SK-N-SH (cell line): Measurements from ENCODE around the gene FAM168A. TPM values are rescaled to one million over a fixed set of nuclear protein-coding genes. Genes with fewer than 3 reads are reported as not detected.

Source experiments
- CTCF ChIA-PET: fragments of 300-600, 350-600 bp; formaldehyde crosslinking; extraction: SDS; loops from one replicate; lab custom pipeline; 2021; lab: Yijun Ruan, JAX
- POLR2A ChIA-PET: fragments of 350-600 bp; sonication (Branson Sonifier 250); formaldehyde crosslinking; extraction: SDS; loops from one replicate; lab custom pipeline; 2020; ENCODE audit warnings: antibody characterized with exemption, inconsistent platforms; lab: Yijun Ruan, JAX
- DNase-seq: peaks from one replicate; pipeline ENCODE4 v3.0.0; 2012
- H2AFZ ChIP-seq: fragments of 200-600 bp; sonication (generic); 2 replicates; pipeline ENCODE4 v1.8.1; 2016; ENCODE audit warnings: antibody characterized with exemption, mild to moderate bottlenecking, low read depth
- H3F3A ChIP-seq: fragments of 200-600 bp; sonication (generic); replicated peaks from 2 replicates; pipeline ENCODE3; 2016; ENCODE audit warnings: antibody characterized with exemption, mild to moderate bottlenecking; ENCODE audit not compliant: insufficient read depth
- H3K27ac ChIP-seq, 2 experiments: fragments of 200-500 bp in 1 of 2; fragments of 200-600 bp in 1 of 2; sonication (Bioruptor generic) in 1 of 2; sonication (generic), shearing (Covaris generic) in 1 of 2; 2 replicates each; pipeline versions ENCODE4 v1.5.1 to v1.6.1; 2014 to 2016; ENCODE audit warnings: low read depth in 2 of 2, inconsistent platforms in 1 of 2, low read length in 1 of 2, mild to moderate bottlenecking in 1 of 2, mixed read lengths in 1 of 2
- H3K27me3 ChIP-seq: fragments of 200-600 bp; sonication (generic), shearing (Covaris generic); 2 replicates; pipeline ENCODE4 v1.6.1; 2016; ENCODE audit warnings: mixed run types; ENCODE audit not compliant: insufficient read depth
- H3K36me3 ChIP-seq, 2 experiments: fragments of 200-500 bp in 1 of 2; fragments of 200-600 bp in 1 of 2; sonication (Bioruptor generic) in 1 of 2; sonication (generic) in 1 of 2; replicated peaks in 1 of 2; 2 replicates each; pipeline versions ENCODE3 to v1.5.1; 2014 to 2016; ENCODE audit warnings: low read length in 1 of 2, mild to moderate bottlenecking in 1 of 2; ENCODE audit not compliant: insufficient read depth in 2 of 2, control insufficient read depth in 1 of 2
- H3K4me1 ChIP-seq, 2 experiments: fragments of 200-500 bp in 1 of 2; fragments of 200-600 bp in 1 of 2; sonication (Bioruptor generic) in 1 of 2; sonication (generic), shearing (Covaris generic) in 1 of 2; 2 replicates each; pipeline versions ENCODE4 v1.5.1 to v1.6.1; 2014 to 2016; ENCODE audit warnings: low read depth in 1 of 2, low read length in 1 of 2, mixed run types in 1 of 2; ENCODE audit not compliant: insufficient read depth in 2 of 2, control insufficient read depth in 1 of 2
- H3K4me2 ChIP-seq: fragments of 200-600 bp; sonication (generic), shearing (Covaris generic); 2 replicates; pipeline ENCODE4 v1.6.1; 2017; ENCODE audit warnings: mixed run types
- H3K4me3 ChIP-seq, 2 experiments: fragments of 200-500 bp in 1 of 2; fragments of 200-600 bp in 1 of 2; sonication (Bioruptor generic) in 1 of 2; sonication (generic), shearing (Covaris generic) in 1 of 2; 2 replicates each; pipeline versions ENCODE4 v1.5.1 to v1.8.1; 2014 to 2016; ENCODE audit warnings: low read depth in 2 of 2, inconsistent platforms in 1 of 2, low read length in 1 of 2, mild to moderate bottlenecking in 1 of 2, mixed read lengths in 1 of 2, moderate library complexity in 1 of 2
- H3K79me2 ChIP-seq: fragments of 200-600 bp; sonication (generic); 2 replicates; pipeline ENCODE4 v1.8.1; 2017; ENCODE audit warnings: mild to moderate bottlenecking; ENCODE audit not compliant: insufficient read depth
- H3K9ac ChIP-seq: fragments of 200-600 bp; sonication (generic); 2 replicates; pipeline ENCODE4 v1.6.1; 2017; ENCODE audit warnings: mixed run types
- H3K9me2 ChIP-seq: fragments of 200-600 bp; sonication (generic); 2 replicates; pipeline ENCODE4 v1.6.1; 2017; ENCODE audit warnings: mixed run types
- H3K9me3 ChIP-seq: fragments of 200-600 bp; sonication (generic); 2 replicates; pipeline ENCODE4 v1.6.1; 2017; ENCODE audit warnings: mixed run types, mild to moderate bottlenecking, moderate library complexity
- H4K20me1 ChIP-seq: fragments of 200-600 bp; sonication (generic); 2 replicates; pipeline ENCODE4 v1.6.1; 2017; ENCODE audit warnings: mild to moderate bottlenecking, mixed run types; ENCODE audit not compliant: insufficient read depth
- CHD2 ChIP-seq: fragments of 150-350 bp; IDR thresholded peaks from 2 replicates; pipeline ENCODE4 v1.6.1; 2018; ENCODE audit warnings: low read length; ENCODE audit not compliant: partially characterized antibody
- EZH2phosphoT487 ChIP-seq: fragments of 200-600 bp; sonication (generic); IDR thresholded peaks from 2 replicates; pipeline ENCODE4 v1.6.1; 2017; ENCODE audit warnings: low read depth, mixed run types, mild to moderate bottlenecking, antibody characterized with exemption, moderate library complexity, borderline replicate concordance
- GATA2 ChIP-seq: sonication (generic); formaldehyde crosslinking; IDR thresholded peaks from 2 replicates; pipeline ENCODE4 v1.5.0; 2020; ENCODE audit warnings: mild to moderate bottlenecking, missing genetic modification reagents
- JUND ChIP-seq: IDR thresholded peaks from 2 replicates; pipeline ENCODE4 v1.4.0; 2012
- MXI1 ChIP-seq: IDR thresholded peaks from 2 replicates; pipeline ENCODE4 v1.6.1; 2012; ENCODE audit warnings: mild to moderate bottlenecking, low read depth, low read length, improper control_type of control experiment
- NFIC ChIP-seq: IDR thresholded peaks from 2 replicates; pipeline ENCODE4 v1.4.0; 2012; ENCODE audit warnings: borderline replicate concordance
- RAD21 ChIP-seq: IDR thresholded peaks from 2 replicates; pipeline ENCODE4 v1.6.1; 2012; ENCODE audit warnings: mild to moderate bottlenecking, low read length
- RFX5 ChIP-seq: IDR thresholded peaks from 2 replicates; pipeline ENCODE4 v1.6.1; 2012; ENCODE audit warnings: mild to moderate bottlenecking, improper control_type of control experiment, low read length
- WGBS: methylation state at CpG from one replicate; pipeline ENCODE4 v1.1.6; 2017; ENCODE audit warnings: low lambda C conversion rate; 5-methylcytosine and 5-hydroxymethylcytosine counted together
- polyA plus RNA-seq, 3 experiments: library from polyadenylated mRNA; depleted of rRNA; stranded (reverse); fragments of >200 nt; gene quantifications; 2 replicates each; pipeline ENCODE4 v1.2.3, GENCODE V29; 2012
- TF ChIP-seq, protein P1 (sequence below): IDR thresholded peaks from 2 replicates; pipeline ENCODE4 v1.4.0; 2012; ENCODE audit warnings: low read depth, borderline replicate concordance
- TF ChIP-seq, protein P2 (sequence below): fragments of 200-600 bp; sonication (generic); IDR thresholded peaks from 2 replicates; pipeline ENCODE4 v1.6.1; 2017; ENCODE audit warnings: antibody characterized with exemption, mild to moderate bottlenecking, moderate library complexity
- TF ChIP-seq, protein P3 (sequence below): IDR thresholded peaks from 2 replicates; pipeline ENCODE4 v1.6.1; 2012; ENCODE audit warnings: mild to moderate bottlenecking, low read depth, low read length, moderate library complexity
- TF ChIP-seq, protein P4 (sequence below): fragments of 150-350 bp; IDR thresholded peaks from 2 replicates; pipeline ENCODE4 v1.6.1; 2017; ENCODE audit warnings: antibody characterized with exemption, low read length, low read depth, borderline replicate concordance
- TF ChIP-seq, protein P5 (sequence below): IDR thresholded peaks from 2 replicates; pipeline ENCODE4; 2012
- TF ChIP-seq, protein P6 (sequence below): IDR thresholded peaks from 2 replicates; pipeline ENCODE4 v1.4.0; 2012; ENCODE audit warnings: low read depth, borderline replicate concordance

FAM168A gene
- polyA plus RNA-seq, 1 of the 3 experiments (the other 2 are of a cell fraction), result 17.8 TPM

DNA sequence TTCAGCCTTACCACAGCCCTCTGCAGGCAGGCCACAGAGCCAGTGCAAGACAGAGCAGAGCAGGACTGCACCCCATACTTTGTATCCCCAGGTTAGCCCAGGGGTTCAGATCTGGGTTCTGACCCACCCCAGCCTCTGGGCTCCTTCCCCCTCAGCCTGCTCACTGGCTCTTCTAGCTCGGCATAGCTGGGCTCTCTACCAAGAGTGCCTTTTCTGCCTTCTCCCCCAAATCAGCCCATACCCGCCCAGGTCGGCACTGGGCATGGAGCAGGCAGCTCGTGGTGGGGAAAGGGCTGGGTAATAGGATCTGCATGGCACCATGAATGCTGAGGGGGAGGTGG, 213.4 kb downstream of the FAM168A start:
- no peaks in the 10 kb centered on the region for H3K27me3 ChIP-seq
- no peaks in the 10 kb centered on the region for H3F3A ChIP-seq
- no peak overlapping the region for H2AFZ ChIP-seq
- H3K4me2 ChIP-seq, result no peak overlapping the region
- H3K27ac ChIP-seq, result no peak overlapping the region
- 86% methylated on average over 4 of the region's 4 CpGs for WGBS
- peaks cover 23% of the 10 kb centered on the region; the same call in 1 of the 2 replicates for H4K20me1 ChIP-seq
- H3K9me2 ChIP-seq, result no peaks in the 10 kb centered on the region
- H3K79me2 ChIP-seq, result peaks cover 61% of the 10 kb centered on the region
- H3K4me3 ChIP-seq, result no peak overlapping the region
- TF ChIP-seq GATA2 (CRISPR knock-in tag), result no peak
- TF ChIP-seq, protein P1, sequence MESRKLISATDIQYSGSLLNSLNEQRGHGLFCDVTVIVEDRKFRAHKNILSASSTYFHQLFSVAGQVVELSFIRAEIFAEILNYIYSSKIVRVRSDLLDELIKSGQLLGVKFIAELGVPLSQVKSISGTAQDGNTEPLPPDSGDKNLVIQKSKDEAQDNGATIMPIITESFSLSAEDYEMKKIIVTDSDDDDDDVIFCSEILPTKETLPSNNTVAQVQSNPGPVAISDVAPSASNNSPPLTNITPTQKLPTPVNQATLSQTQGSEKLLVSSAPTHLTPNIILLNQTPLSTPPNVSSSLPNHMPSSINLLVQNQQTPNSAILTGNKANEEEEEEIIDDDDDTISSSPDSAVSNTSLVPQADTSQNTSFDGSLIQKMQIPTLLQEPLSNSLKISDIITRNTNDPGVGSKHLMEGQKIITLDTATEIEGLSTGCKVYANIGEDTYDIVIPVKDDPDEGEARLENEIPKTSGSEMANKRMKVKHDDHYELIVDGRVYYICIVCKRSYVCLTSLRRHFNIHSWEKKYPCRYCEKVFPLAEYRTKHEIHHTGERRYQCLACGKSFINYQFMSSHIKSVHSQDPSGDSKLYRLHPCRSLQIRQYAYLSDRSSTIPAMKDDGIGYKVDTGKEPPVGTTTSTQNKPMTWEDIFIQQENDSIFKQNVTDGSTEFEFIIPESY, result no peak
- TF ChIP-seq RAD21, result no peak
- TF ChIP-seq, protein P2, sequence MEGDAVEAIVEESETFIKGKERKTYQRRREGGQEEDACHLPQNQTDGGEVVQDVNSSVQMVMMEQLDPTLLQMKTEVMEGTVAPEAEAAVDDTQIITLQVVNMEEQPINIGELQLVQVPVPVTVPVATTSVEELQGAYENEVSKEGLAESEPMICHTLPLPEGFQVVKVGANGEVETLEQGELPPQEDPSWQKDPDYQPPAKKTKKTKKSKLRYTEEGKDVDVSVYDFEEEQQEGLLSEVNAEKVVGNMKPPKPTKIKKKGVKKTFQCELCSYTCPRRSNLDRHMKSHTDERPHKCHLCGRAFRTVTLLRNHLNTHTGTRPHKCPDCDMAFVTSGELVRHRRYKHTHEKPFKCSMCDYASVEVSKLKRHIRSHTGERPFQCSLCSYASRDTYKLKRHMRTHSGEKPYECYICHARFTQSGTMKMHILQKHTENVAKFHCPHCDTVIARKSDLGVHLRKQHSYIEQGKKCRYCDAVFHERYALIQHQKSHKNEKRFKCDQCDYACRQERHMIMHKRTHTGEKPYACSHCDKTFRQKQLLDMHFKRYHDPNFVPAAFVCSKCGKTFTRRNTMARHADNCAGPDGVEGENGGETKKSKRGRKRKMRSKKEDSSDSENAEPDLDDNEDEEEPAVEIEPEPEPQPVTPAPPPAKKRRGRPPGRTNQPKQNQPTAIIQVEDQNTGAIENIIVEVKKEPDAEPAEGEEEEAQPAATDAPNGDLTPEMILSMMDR, result no peak
- no peak for TF ChIP-seq CHD2
- TF ChIP-seq, protein P3, sequence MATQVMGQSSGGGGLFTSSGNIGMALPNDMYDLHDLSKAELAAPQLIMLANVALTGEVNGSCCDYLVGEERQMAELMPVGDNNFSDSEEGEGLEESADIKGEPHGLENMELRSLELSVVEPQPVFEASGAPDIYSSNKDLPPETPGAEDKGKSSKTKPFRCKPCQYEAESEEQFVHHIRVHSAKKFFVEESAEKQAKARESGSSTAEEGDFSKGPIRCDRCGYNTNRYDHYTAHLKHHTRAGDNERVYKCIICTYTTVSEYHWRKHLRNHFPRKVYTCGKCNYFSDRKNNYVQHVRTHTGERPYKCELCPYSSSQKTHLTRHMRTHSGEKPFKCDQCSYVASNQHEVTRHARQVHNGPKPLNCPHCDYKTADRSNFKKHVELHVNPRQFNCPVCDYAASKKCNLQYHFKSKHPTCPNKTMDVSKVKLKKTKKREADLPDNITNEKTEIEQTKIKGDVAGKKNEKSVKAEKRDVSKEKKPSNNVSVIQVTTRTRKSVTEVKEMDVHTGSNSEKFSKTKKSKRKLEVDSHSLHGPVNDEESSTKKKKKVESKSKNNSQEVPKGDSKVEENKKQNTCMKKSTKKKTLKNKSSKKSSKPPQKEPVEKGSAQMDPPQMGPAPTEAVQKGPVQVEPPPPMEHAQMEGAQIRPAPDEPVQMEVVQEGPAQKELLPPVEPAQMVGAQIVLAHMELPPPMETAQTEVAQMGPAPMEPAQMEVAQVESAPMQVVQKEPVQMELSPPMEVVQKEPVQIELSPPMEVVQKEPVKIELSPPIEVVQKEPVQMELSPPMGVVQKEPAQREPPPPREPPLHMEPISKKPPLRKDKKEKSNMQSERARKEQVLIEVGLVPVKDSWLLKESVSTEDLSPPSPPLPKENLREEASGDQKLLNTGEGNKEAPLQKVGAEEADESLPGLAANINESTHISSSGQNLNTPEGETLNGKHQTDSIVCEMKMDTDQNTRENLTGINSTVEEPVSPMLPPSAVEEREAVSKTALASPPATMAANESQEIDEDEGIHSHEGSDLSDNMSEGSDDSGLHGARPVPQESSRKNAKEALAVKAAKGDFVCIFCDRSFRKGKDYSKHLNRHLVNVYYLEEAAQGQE, result no peak
- TF ChIP-seq, protein P4, sequence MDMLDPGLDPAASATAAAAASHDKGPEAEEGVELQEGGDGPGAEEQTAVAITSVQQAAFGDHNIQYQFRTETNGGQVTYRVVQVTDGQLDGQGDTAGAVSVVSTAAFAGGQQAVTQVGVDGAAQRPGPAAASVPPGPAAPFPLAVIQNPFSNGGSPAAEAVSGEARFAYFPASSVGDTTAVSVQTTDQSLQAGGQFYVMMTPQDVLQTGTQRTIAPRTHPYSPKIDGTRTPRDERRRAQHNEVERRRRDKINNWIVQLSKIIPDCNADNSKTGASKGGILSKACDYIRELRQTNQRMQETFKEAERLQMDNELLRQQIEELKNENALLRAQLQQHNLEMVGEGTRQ, result no peak
- TF ChIP-seq, protein P5, sequence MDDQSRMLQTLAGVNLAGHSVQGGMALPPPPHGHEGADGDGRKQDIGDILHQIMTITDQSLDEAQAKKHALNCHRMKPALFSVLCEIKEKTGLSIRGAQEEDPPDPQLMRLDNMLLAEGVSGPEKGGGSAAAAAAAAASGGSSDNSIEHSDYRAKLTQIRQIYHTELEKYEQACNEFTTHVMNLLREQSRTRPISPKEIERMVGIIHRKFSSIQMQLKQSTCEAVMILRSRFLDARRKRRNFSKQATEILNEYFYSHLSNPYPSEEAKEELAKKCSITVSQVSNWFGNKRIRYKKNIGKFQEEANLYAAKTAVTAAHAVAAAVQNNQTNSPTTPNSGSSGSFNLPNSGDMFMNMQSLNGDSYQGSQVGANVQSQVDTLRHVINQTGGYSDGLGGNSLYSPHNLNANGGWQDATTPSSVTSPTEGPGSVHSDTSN, result no peak
- no peak for TF ChIP-seq JUND
- no peak for TF ChIP-seq EZH2phosphoT487
- no peak for TF ChIP-seq MXI1
- no peak for TF ChIP-seq NFIC
- TF ChIP-seq, protein P6, sequence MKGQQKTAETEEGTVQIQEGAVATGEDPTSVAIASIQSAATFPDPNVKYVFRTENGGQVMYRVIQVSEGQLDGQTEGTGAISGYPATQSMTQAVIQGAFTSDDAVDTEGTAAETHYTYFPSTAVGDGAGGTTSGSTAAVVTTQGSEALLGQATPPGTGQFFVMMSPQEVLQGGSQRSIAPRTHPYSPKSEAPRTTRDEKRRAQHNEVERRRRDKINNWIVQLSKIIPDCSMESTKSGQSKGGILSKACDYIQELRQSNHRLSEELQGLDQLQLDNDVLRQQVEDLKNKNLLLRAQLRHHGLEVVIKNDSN, result no peak
- TF ChIP-seq RFX5, result no peak
- H3K9me3 ChIP-seq, result no peaks in the 10 kb centered on the region
- H3K4me1 ChIP-seq, result peaks cover 15 to 24% of the 10 kb centered on the region in 2 experiments; a peak in 2 of 4 replicates
- DNase-seq, result no peak
- no peaks in the 10 kb centered on the region for H3K36me3 ChIP-seq
- ChIA-PET CTCF (interaction anchor here (0.8 to 3.7 kb wide), 9 partner anchors 9 to 277 kb away, joined by 3 to 31 read pairs (median 7); partner anchors contain the start of gene ARHGEF17), POLR2A (no interaction called here)
- no peak overlapping the region for H3K9ac ChIP-seq
